ENCODE data around the gene UGT2B7. TPM values are rescaled to one million over a fixed set of nuclear protein-coding genes. Genes with fewer than 3 reads are reported as not detected.

Gene UGT2B7
- total RNA-seq, 1 experiment from 2014 or later: not detected

GRCh38 chr4:69056921-69057550 is 39.2 kb upstream of the UGT2B7 start:
- Histone ChIP-seq H2BK15ac (ENCODE audit: low read depth, low read length) (no peak overlapping the region), H2BK120ac (ENCODE audit: low read depth, low read length, poor library complexity, severe bottlenecking) (no peak overlapping the region), H2BK20ac (ENCODE audit: low read depth, low read length, poor library complexity, severe bottlenecking) (no peak overlapping the region), H3K23ac (ENCODE audit: insufficient read length, low read depth, low read length) (no peak overlapping the region), H3T11ph (ENCODE audit: low read length) (no peak overlapping the region), H3K27ac (ENCODE audit: insufficient read length, low read depth, low read length) (no peak overlapping the region), H2AK5ac (ENCODE audit: insufficient read length, low read length) (no peak overlapping the region), H2AFZ (ENCODE audit: low read length) (no peak overlapping the region), H2BK5ac (ENCODE audit: insufficient read length, low read length) (no peak overlapping the region), H3K9ac (ENCODE audit: extremely low read depth, insufficient read length, low read length) (no peak overlapping the region), H4K5ac (ENCODE audit: insufficient read length, low read depth, low read length) (no peak overlapping the region), H3K79me2 (ENCODE audit: insufficient read depth, low read length) (no peaks in the 10 kb centered on the region), H4K20me1 (ENCODE audit: control insufficient read depth, insufficient read depth, insufficient read length) (no peaks in the 10 kb centered on the region), H3K14ac (ENCODE audit: insufficient read depth, low read length) (no peak overlapping the region), H3K18ac (ENCODE audit: insufficient read length, low read depth, low read length) (no peak overlapping the region), H3K27me3 (ENCODE audit: insufficient read depth, low read length) (no peaks in the 10 kb centered on the region), H3K56ac (ENCODE audit: insufficient read length, low read depth, low read length) (no peak overlapping the region), H3K9me3 (ENCODE audit: control insufficient read depth, low read depth, low read length) (no peaks in the 10 kb centered on the region), H4K91ac (ENCODE audit: insufficient read length, low read depth, low read length) (no peak overlapping the region), H3K4ac (ENCODE audit: low read depth, low read length) (no peak overlapping the region), H3K79me1 (ENCODE audit: insufficient read depth, low read depth, low read length, poor library complexity, severe bottlenecking) (no peaks in the 10 kb centered on the region), H2BK12ac (ENCODE audit: insufficient read length, low read depth, low read length) (no peak overlapping the region), H3K23me2 (ENCODE audit: insufficient read length, low read depth, low read length, poor library complexity, severe bottlenecking) (no peaks in the 10 kb centered on the region), H3K4me1 (ENCODE audit: insufficient read depth, low read length) (peaks cover 5% of the 10 kb centered on the region; the same call in 1 of the 2 replicates), H4K8ac (replicated peaks; ENCODE audit: insufficient read length, low read depth, low read length) (no peak overlapping the region), H3K4me2 (ENCODE audit: insufficient read depth, insufficient read length, low read length) (peak overlapping the region; percentile 42)
- no peak for DNase-seq
- Mint-ChIP-seq H3K4me1 (peaks cover 33 to 37% of the 10 kb centered on the region in 2 experiments), H3K27me3 (ENCODE audit: low read depth) (no peaks in the 10 kb centered on the region), H3K9me3 (no peaks in the 10 kb centered on the region), H3K36me3 (ENCODE audit: insufficient read depth in 1 of 3, low read depth in 3 of 3) (peaks cover 0 to 2% (median 0%) of the 10 kb centered on the region in 3 experiments; a peak in 1 of 7 replicates), H3K4me3 (peak overlapping the region; percentile 35 to 41; a peak in 3 of 5 replicates), H3K27ac (peak overlapping the region; percentile 61 to 77 (median 68); a peak in 5 of 7 replicates)
- no peak for TF ChIP-seq CTCF (conservative IDR thresholded peaks at IDR 0.05)
- no CpG with 5 or more reads among the region's 4 CpGs for WGBS (ENCODE audit: extremely low coverage, insufficient read length, low lambda C conversion rate)

Measured in H9 (cell line).